ENCODE measurements around the gene CCR7.

Gene CCR7

DNA sequence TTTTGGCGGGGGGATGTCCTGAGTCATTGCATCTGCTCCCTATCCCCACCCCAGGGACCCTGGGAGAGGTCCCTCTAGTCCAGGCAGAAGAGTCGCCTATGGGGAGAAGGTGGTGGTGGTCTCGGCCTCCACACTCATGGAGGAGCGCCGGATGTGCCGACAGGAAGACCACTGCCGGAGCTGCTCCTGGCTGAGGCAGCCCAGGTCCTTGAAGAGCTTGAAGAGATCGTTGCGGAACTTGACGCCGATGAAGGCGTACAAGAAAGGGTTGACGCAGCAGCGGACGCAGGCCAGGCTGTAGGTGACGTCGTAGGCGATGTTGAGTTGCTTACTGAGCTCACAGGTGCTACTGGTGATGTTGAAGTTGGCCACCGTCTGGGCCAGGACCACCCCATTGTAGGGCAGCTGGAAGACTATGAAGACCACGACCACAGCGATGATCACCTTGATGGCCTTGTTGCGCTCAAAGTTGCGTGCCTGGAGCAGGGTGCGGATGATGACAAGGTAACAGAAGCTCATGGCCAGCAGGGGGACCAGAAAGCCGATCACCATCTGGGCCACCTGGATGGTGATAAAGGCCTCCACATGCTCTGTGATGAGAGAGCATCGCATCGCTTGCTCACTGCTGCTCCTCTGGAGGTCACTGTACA lies 10.5 kb downstream of the CCR7 start:
- Histone ChIP-seq H3K4me3 (replicated peaks; ENCODE audit: insufficient read depth, low read length) (no peak overlapping the region), H3K27ac (replicated peaks) (no peak overlapping the region), H3K27me3 (ENCODE audit: insufficient read depth, poor library complexity, severe bottlenecking) (peaks cover 4% of the 10 kb centered on the region)
- TF ChIP-seq POLR2AphosphoS5 (IDR thresholded peaks at IDR 0.05; ENCODE audit: low read depth): no peak
- TF ChIP-seq, protein P1, sequence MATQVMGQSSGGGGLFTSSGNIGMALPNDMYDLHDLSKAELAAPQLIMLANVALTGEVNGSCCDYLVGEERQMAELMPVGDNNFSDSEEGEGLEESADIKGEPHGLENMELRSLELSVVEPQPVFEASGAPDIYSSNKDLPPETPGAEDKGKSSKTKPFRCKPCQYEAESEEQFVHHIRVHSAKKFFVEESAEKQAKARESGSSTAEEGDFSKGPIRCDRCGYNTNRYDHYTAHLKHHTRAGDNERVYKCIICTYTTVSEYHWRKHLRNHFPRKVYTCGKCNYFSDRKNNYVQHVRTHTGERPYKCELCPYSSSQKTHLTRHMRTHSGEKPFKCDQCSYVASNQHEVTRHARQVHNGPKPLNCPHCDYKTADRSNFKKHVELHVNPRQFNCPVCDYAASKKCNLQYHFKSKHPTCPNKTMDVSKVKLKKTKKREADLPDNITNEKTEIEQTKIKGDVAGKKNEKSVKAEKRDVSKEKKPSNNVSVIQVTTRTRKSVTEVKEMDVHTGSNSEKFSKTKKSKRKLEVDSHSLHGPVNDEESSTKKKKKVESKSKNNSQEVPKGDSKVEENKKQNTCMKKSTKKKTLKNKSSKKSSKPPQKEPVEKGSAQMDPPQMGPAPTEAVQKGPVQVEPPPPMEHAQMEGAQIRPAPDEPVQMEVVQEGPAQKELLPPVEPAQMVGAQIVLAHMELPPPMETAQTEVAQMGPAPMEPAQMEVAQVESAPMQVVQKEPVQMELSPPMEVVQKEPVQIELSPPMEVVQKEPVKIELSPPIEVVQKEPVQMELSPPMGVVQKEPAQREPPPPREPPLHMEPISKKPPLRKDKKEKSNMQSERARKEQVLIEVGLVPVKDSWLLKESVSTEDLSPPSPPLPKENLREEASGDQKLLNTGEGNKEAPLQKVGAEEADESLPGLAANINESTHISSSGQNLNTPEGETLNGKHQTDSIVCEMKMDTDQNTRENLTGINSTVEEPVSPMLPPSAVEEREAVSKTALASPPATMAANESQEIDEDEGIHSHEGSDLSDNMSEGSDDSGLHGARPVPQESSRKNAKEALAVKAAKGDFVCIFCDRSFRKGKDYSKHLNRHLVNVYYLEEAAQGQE (IDR thresholded peaks at IDR 0.05; ENCODE audit: insufficient replicate concordance, low read depth): no peak
- TF ChIP-seq, protein P2, sequence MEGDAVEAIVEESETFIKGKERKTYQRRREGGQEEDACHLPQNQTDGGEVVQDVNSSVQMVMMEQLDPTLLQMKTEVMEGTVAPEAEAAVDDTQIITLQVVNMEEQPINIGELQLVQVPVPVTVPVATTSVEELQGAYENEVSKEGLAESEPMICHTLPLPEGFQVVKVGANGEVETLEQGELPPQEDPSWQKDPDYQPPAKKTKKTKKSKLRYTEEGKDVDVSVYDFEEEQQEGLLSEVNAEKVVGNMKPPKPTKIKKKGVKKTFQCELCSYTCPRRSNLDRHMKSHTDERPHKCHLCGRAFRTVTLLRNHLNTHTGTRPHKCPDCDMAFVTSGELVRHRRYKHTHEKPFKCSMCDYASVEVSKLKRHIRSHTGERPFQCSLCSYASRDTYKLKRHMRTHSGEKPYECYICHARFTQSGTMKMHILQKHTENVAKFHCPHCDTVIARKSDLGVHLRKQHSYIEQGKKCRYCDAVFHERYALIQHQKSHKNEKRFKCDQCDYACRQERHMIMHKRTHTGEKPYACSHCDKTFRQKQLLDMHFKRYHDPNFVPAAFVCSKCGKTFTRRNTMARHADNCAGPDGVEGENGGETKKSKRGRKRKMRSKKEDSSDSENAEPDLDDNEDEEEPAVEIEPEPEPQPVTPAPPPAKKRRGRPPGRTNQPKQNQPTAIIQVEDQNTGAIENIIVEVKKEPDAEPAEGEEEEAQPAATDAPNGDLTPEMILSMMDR (IDR thresholded peaks at IDR 0.05; ENCODE audit: insufficient read depth, low read length): no peak
- no peak for TF ChIP-seq SPI1 (IDR thresholded peaks at IDR 0.05; ENCODE audit: borderline replicate concordance, low read depth)
- no peak for TF ChIP-seq GABPA (IDR thresholded peaks at IDR 0.05; ENCODE audit: low read depth)
- DNase-seq (ENCODE audit: low read depth in 1 of 2, low spot score in 1 of 2): no peak

DNA sequence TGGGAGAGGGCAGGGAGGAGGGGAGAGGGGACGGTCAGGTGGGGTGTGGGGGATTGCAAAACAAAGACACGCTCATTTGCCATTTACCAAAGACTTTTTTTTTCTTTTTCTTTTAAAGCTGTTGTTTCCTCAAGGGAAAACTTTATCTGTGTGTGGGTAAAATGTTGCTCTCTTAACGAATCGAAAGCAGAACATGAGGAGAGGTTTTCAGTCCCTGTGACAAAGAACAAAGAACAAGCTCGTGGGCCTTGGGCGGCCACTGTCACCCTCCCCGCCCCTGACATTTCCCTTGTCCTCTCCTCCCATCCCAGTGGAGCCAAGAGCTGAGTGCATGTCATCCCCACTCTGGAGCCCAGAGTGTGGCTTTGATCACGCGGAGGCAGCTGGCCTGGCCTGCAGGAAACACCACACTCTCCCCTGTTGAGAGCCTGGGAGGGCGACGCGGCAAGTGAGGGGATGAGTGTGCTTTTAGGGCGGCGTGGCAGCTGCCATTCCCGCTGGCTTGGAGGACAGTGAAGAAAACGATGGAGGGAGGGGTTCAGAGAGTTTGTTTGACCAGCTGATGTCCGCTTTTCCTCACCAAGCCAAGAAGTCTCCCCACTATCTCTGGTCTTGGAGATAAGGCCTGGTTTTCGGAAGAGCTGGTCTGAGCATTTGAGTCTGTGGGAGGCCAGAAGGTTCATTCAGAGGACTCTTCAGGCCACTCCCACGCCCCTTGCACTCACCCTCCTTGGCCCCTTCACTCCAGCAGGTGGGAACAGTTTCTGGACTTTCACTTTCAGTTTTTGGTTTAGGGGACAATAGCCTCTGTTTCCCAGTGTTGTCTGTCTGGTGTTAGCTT lies 11.4 kb downstream of the CCR7 start:
- H3K4me3 ChIP-seq (replicated peaks; ENCODE audit: insufficient read depth, low read length): no peak overlapping the region
- no peak for DNase-seq (ENCODE audit: low read depth in 1 of 2, low spot score in 1 of 2)
- peaks cover 4% of the 10 kb centered on the region for H3K27me3 ChIP-seq (ENCODE audit: insufficient read depth, poor library complexity, severe bottlenecking)
- TF ChIP-seq, protein P2 (IDR thresholded peaks at IDR 0.05; ENCODE audit: insufficient read depth, low read length): no peak
- no peak for TF ChIP-seq GABPA (IDR thresholded peaks at IDR 0.05; ENCODE audit: low read depth)
- TF ChIP-seq POLR2AphosphoS5 (IDR thresholded peaks at IDR 0.05; ENCODE audit: low read depth): no peak
- TF ChIP-seq, protein P1 (IDR thresholded peaks at IDR 0.05; ENCODE audit: insufficient replicate concordance, low read depth): no peak
- no peak for TF ChIP-seq SPI1 (IDR thresholded peaks at IDR 0.05; ENCODE audit: borderline replicate concordance, low read depth)
- H3K27ac ChIP-seq (replicated peaks): no peak overlapping the region

DNA sequence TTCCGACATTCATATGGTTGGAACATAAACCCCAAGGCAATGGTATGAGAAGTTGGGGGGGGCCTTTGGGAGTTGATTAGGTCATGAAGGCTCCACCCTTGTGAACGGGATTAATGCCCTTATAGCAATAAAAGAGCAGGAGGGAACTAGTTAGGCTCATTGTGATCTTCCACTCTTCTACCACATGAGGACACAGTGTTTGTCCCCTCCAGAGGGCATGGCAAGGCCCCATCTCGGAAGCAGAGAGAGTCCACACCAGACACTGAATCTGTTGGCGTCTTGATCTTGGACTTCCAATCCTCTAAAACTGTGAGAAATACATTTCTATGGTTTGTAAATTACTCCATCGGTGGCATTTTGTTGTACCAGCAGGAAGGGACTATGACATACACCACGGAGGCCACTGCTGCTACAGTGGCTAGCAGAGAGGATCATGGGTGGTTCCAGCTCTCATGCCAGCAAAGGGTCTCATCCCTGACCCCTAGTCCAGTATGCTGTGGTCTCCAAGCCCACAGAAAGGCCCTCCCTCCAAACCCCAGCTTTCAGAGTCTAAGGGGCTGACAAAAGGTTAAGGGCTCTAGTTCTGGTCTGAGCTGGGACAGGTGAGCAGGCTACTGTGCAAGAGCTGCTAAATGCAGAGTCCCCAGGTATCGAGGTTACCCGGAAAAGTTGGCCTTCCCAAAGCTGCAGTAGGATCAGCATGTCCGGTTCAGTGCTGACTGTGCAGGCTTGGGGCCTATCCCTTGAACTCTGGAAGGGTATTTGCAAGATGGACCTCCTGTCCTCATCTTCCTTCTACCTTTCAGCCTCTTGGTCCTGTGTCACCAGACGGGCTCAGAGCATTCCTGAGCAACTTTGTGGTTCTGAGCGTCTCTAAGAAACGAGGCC lies 12.2 kb downstream of the CCR7 start:
- Histone ChIP-seq H3K27me3 (ENCODE audit: insufficient read depth, poor library complexity, severe bottlenecking) (peaks cover 4% of the 10 kb centered on the region), H3K27ac (replicated peaks) (no peak overlapping the region)
- DNase-seq (ENCODE audit: low read depth in 1 of 2, low spot score in 1 of 2): no peak

More for the DNA sequence above, 12.2 kb downstream of the CCR7 start:
- no peak overlapping the region for H3K4me3 ChIP-seq (replicated peaks; ENCODE audit: insufficient read depth, low read length)
- TF ChIP-seq GABPA (IDR thresholded peaks at IDR 0.05; ENCODE audit: low read depth) (no peak), SPI1 (IDR thresholded peaks at IDR 0.05; ENCODE audit: borderline replicate concordance, low read depth) (no peak), POLR2AphosphoS5 (IDR thresholded peaks at IDR 0.05; ENCODE audit: low read depth) (no peak)
- TF ChIP-seq, protein P1 (IDR thresholded peaks at IDR 0.05; ENCODE audit: insufficient replicate concordance, low read depth): no peak
- TF ChIP-seq, protein P2 (IDR thresholded peaks at IDR 0.05; ENCODE audit: insufficient read depth, low read length): no peak

All from HL-60 (cell line).